ENCODE results near the gene IPO11. TPM values are rescaled to one million over a fixed set of nuclear protein-coding genes. Genes with fewer than 3 reads are reported as not detected.

IPO11 gene
- total RNA-seq, 1 donor from 2014 or later: 29.9 TPM

DNA sequence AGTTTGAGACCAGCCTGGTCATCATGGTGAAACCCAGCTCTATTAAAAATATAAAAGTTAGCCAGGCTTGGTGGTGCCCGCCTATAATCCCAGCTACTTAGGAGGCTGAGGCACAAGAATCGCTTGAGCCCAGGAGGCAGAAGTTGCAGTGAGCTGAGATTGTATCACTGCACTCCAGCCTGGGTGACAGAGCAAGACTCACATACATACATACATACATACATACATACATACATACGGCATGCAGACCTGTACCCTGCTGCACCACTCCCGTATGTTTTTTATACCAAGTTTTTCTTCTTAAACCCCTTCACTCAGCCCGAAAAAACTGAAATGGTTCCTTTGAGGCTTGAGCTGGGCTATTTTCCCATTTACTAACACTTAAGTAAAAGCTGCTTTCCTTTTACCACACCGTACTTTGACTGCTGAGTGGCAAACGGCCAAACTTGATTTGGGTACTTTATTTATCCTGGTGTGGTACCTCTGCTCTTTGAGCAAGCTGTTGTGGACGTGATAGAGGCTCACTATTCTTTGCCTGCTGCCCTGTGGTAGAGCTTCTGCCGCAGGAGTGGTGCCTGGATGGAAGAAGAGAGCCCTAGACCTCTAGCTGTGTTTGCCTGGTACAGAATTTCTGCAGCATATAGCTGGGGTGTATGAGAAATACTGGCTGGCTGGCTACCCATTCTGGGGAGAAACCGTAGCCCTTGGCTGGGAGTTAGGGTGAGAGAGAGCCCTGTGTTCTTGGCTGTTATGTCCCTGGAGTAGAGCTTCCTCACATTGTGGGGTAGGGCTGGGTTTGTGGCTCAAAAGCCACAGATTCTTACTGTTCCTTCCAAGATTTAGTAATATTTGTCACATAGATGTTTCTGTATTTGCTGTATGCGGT, 19.4 kb downstream of the IPO11 start:
- intact Hi-C loops (cut with DNase I): no loop called here
- DNase-seq (no peak), ATAC-seq (ENCODE audit: poor library complexity) (peak; percentile 81)

DNA sequence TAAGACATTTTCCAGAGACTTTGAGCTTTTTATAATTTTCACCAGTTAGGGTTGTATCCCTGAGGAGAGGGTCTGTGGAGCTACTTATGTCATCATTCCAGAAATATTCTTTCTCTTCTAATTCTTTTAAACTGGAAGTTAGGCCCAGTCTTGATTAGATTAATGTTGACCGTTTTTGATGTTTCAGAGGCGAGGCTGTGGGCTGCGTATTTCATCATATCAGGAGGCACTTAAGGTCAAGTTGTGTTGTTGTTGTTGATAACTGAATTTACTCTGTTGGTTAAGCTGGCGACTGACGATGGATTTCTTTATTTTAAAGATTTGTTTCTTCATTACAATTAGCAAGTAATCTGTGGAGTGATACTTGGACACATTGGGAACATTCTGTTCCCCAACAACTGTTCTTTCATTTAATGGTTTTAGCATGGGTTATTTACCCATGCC, 20.1 kb downstream of the IPO11 start:
- DNase-seq (no peak), ATAC-seq (ENCODE audit: poor library complexity) (peak; percentile 59)
- intact Hi-C loops (cut with DNase I): no loop called here

DNA sequence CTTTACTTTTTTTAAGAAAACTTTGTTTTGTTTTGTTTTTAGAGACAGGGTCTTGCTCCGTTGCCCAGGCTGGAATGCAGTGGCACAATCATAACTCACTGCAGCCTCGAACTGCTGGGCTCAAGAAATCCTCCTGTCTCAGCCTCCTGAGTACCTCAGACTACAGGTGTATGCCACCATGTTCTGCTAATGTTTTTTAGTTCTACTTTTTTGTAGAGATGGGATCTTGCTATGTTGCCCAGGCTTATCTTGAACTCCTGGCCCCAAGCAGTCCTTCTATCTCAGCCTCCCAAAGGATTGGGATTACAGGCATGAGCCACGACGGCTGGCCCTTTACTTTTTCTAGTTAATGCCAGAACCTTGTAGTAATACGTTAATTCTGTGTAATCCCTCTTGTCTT, 36.0 kb downstream of the IPO11 start:
- ATAC-seq (ENCODE audit: poor library complexity): no peak
- intact Hi-C loops (cut with DNase I): loop anchor here (5.0 kb wide), 1 partner anchor 334 kb away; no protein-coding TSS in a partner anchor
- DNase-seq: no peak

DNA sequence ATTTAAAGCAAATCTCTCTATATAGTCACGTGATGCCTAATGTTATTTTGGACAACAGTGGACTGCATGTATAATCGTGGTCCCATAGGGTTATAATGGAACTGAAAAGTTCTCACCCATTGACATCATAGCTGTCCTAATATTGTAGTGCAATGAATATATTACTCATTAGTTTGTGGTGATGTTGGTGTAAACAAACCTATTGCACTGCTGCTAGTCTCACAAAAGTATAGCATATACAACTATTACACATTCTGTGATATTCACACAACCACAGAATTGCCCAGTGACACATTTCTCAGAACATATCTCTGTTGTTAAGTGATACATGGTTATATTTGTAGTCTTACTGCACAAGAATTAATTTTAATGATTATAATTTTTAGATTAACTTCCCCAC, 37.7 kb downstream of the IPO11 start:
- DNase-seq: no peak
- ATAC-seq (ENCODE audit: poor library complexity): no peak
- intact Hi-C loops (cut with DNase I): no loop called here

DNA sequence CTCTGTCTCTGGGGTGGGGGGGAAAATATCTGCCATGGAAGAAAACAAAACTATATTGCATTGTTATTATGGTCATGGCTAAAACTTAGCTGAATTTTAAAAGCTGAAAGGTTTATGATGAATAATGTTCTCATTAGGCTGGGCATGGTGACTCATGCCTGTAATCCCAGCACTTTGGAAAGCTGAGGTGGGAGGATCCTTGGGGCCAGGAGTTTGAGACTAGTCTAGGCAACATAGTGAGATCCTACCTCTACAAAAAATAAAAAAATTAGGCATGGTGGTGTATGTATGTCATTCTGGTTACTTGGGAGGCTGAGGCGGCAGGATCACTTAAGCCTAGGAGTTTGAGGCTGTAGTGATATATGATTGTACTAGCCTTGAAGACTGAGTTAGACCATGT, 44.5 kb downstream of the IPO11 start:
- DNase-seq (no peak), ATAC-seq (ENCODE audit: poor library complexity) (no peak)
- intact Hi-C loops (cut with DNase I): no loop called here

DNA sequence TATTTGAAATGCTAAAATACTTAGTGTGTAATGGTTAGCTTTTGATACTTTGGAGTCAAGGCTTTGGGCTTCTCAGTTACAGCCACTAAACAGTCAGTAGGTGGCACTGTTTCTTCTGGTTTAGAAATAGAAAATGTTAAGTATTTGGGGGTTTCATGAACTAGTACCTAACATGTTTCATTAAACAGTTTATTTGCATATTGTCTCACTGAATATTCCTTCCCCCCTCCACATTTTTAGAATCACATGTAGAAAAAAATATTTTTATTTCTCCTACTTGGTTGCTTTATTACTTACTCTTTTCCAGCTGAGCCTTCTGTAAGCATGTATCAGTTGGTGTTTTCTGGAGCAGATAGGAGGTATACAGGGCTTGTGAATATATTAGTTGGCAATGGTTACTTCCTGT, 48.0 kb downstream of the IPO11 start:
- DNase-seq (no peak), ATAC-seq (ENCODE audit: poor library complexity) (peak; percentile 72)
- intact Hi-C loops (cut with DNase I): no loop called here

DNA sequence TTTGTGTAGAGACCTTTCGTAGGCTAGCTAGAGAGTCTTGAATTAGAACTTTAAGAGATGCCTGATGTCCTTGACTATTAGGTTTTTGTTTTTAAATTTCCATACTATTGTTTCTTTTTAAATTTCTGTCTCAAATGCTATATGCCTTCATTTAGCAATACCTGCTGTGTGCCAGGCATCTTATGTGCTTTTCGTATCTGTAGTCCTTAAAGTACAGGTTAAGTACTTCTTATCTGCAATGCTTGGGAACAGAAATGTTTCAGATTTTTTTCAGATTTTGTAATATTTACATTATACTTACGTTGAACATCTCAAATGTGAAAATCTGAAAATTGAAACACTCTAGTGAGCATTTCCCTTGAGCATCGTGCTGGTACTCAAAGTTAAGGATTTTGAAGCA, 49.0 kb downstream of the IPO11 start:
- no peak for DNase-seq
- intact Hi-C loops (cut with DNase I): no loop called here
- no peak for ATAC-seq (ENCODE audit: poor library complexity)

DNA sequence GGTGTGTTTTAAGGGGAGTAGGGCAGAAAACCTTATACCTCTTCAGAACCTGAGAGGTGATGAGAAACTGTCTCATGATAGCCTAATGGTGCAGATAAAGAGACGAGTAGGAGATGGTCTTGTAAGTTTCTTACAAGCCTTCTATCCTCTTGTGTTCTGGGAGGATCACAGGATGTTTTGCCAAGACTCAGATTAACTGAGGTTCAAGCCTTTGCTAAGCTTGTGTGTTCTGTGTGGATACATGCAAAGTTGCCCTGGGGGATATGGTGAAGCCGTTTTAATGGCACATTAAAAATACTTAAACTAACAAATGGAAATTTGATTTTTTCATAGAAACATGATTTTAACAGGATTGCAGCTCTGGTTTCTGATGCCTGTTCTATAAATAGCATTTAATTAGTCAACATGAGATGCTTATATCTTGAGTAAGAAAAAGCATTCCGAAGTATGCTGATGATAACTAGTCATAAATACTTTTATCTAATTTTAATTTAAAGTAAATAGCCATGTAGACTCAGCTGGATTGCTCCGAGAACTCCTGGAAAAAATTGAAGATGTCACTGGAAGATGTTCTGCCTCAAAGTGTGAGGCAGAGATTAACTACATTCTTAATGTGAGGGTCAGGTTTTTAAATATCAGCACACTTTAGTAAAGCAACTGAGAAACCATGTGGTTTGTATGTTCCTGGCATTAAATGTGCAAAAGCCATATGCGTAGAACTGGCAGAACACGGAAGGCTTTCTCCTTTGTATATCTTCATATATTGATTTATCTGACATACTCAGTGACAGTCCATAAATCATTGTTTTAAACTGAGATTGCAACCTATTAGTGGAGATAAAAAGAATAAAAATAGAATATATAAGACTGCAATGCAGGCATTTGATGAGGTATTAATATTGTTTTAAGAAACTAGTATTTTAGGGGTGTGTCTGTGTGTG, 53.7 kb downstream of the IPO11 start:
- no peak for DNase-seq
- intact Hi-C loops (cut with DNase I): no loop called here
- ATAC-seq (ENCODE audit: poor library complexity): no peak

DNA sequence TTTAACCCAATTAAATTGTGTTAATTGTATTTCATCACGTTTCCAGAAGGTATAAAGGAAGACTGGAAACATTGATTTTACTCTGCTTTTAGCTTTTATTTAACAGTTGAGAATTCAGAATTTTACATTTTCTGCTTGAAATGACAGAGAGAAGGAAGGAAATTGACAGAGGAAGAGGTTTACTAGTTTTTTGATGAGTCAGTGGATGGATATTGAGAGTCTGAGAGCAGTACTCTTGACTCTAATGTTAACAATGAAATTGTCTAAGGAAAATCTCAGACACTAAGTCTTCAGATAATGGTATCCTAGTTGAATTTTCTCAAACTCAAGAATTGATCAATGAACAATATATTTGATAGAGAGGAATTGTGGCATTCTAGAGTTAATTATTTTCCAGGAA, 60.6 kb downstream of the IPO11 start:
- ATAC-seq (ENCODE audit: poor library complexity) (no peak), DNase-seq (no peak)
- intact Hi-C loops (cut with DNase I): no loop called here

DNA sequence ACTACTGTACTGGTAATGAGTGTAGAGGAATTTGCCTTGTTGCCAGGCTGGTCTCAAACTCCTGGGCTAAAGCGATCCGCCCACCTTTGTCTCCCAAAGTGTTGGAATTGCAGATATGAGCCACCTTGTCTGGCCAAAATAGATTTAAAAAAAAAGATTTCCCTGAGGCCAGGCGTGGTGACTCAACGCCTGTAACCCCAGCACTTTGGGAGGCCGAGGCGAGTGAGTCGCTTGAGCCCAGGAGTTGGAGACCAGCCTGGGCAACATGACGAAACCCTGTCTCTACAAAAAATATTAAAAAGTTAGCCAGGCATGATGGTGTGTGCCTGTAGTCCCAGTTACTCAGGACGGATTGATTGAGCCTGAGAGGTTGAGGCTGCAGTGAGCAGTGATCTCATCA, 62.5 kb downstream of the IPO11 start:
- DNase-seq: no peak
- intact Hi-C loops (cut with DNase I): no loop called here
- ATAC-seq (ENCODE audit: poor library complexity): no peak

DNA sequence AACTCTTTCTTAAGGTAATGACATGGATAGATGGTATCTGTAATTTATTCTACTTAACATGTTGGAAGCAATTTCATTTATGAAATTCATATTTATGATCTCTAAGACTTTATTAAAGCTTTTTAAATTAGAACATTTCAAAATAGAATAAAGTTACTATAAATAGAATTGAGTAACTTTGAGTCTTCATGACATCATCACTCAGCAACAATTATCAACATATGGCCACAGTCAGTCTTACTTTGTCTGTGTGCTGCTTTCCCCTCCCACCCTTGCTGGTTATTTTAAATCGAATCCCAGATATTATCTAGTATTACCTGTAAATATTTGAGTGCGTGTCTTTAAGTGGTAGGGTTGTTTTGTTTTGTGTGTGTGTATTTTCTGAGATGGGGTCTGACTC, 65.2 kb downstream of the IPO11 start:
- ATAC-seq (ENCODE audit: poor library complexity): no peak
- DNase-seq: no peak
- intact Hi-C loops (cut with DNase I): no loop called here

DNA sequence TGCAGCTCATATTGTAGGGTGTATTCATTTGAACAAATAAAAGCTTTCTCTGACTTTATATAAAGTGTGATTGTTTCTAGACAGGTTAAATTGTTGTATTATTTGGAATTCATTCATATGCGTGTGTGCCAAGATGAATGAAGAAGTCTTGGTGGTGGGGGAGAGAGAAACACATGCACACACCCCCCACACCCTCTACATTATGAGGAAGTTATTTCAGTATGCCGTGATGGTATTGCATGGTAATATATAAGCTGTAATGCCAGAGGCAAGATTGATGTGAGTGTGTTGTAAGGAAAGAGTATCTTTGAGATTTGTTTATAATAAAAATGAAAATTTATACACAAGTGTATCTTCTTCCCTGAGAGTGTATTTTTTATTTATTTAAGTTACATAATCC, 71.0 kb downstream of the IPO11 start:
- ATAC-seq (ENCODE audit: poor library complexity): no peak
- intact Hi-C loops (cut with DNase I): no loop called here
- no peak for DNase-seq

DNA sequence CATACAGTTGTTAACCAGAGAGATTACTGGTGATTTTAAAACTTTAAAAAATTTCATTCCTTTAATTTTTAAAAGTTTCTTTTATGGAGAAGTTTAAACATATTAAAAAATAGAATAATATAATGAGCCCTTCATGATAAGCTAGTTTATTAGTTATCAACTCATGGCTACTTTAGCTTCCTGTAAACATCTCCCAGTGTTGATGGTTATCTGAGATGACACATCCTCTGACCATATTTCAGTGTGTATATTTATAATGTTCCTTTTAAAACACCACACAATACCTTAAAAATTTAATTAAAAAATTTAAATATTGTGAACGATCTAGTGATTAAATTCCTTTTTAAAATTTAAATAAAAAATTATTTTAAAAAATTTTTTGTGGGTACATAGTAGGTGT, 74.1 kb downstream of the IPO11 start:
- DNase-seq (no peak), ATAC-seq (ENCODE audit: poor library complexity) (no peak)
- intact Hi-C loops (cut with DNase I): no loop called here

DNA sequence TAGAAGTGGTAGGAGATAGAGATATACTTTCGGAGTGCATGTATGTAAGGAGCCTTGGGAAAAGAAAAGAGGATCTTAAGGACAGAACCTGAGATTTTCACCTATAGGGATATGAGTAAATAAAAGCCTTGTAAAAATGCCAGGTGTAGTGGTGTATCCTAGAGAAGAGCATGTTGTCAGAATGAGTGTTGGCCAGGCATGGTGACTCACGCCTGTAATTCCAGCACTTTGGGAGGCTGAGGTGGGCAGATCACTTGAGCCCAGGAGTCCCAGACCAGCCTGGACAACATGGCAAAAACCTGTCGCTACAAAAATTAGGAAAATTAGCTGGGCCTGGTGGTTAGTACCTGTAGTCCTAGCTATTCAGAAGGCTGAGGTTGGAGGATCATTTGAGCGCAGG, 76.0 kb downstream of the IPO11 start:
- ATAC-seq (ENCODE audit: poor library complexity): no peak
- intact Hi-C loops (cut with DNase I): no loop called here

DNA sequence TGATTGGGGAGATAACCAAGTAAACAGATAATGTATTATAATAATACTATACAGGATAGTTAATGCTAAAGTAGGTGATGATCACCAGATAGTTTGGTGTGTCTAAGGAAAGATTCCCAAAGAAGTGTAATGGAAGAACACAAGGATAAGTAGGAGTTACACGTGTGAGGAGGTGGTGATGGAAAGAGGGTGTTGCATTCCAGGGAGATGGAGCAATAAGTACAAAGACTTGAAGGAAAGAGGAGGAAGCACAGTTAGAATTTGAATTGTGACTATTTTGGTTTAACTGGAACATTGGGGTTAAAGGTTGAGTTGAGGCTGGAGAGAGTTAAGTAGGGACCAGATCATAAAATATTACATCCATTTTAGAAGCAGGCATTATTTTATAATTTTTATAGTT, 76.9 kb downstream of the IPO11 start:
- intact Hi-C loops (cut with DNase I): no loop called here
- ATAC-seq (ENCODE audit: poor library complexity) (no peak), DNase-seq (no peak)

More for the DNA sequence above, 76.0 kb downstream of the IPO11 start:
- no peak for DNase-seq

DNA sequence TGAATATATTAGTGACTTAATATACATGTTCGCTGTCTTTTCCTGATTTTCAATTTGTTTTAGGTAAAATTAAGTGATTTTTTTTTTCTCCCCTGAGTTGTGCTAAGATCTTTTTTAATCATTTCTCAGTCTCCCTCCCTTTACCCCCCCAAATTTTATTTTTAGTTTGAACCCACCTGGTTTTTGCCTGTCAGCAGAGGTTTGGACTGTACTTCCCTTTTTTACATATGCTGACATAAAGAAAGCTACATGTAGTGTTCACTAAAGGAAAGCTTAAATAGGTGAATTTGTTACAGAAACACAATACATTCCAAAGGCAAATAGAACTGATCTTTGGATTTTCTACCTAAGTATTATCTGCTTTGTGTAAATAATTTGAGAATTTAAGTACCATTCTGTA, 82.2 kb downstream of the IPO11 start:
- intact Hi-C loops (cut with DNase I): no loop called here
- DNase-seq: no peak
- ATAC-seq (ENCODE audit: poor library complexity): no peak

DNA sequence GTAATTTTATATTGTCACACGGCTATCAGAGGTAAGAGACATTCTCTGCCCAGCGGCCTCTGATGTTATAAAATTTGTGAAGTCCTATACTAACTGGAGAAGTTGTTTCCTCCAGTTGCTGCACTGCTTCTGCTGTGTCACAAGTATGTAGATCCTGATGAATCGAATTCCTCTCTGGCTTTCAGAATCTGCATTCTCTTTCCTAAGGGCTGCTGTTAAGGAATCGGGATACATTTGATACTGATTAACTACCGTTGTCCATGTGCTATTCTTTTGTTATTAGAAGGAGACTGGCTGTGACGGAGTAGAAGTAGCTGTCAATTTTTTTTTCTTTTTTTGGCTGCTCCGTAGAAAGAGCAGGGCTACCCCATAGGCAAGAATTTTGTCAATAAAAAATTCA, 84.3 kb downstream of the IPO11 start:
- DNase-seq (no peak), ATAC-seq (ENCODE audit: poor library complexity) (no peak)
- intact Hi-C loops (cut with DNase I): no loop called here

DNA sequence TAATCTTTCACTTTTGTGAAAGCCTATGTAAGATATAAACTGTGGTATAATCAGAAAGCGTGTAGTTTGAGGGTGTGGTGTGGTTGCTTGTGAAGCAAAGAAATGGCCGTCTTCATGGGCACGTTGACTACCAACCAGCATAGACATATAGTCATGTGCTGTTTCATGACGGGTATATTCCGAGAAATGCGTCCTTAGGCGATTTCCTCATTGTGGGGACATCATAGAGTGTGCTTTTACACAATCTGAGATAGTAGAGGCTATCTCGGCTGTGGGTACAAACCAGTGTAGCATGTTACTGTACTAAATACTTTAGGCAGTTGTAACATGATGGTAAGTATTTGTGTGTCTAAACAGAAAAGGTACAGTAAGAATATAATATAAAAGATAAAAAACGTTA, 86.4 kb downstream of the IPO11 start:
- ATAC-seq (ENCODE audit: poor library complexity): no peak
- DNase-seq: no peak
- intact Hi-C loops (cut with DNase I): no loop called here

DNA sequence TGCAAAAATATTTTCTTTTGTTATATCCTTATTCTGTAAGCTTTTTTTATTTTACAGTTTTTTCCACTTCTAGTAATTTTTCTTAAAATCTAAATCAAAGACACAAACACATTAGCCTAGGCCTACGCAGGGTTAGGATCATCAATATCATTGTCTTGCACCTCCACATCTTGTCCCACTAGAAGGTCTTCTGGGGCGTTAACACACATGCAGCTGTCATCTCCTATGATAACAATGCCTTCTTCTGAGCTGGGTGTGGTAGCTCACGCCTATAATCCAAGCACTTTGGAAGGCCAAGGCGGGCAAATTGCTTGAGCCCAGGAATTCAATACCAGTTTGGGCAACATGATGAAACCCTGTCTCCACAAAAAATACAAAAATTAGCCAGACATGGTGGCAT, 87.2 kb downstream of the IPO11 start:
- intact Hi-C loops (cut with DNase I): no loop called here
- DNase-seq (no peak), ATAC-seq (ENCODE audit: poor library complexity) (no peak)

Data from Right ventricle myocardium superior (tissue), 1 donor.